Activated CD8-positive, alpha-beta memory T cell treated with anti-CD3 and anti-CD28 coated beads, Interleukin-2, amount 50 U/mL, for 24 hours (primary cell): ENCODE measurements around the gene GLRX.

Source experiments
- DNase-seq: peaks from one replicate; pipeline ENCODE4 v3.0.0-alpha.2; 2020; ENCODE audit errors: extremely low read depth

Gene GLRX

DNA sequence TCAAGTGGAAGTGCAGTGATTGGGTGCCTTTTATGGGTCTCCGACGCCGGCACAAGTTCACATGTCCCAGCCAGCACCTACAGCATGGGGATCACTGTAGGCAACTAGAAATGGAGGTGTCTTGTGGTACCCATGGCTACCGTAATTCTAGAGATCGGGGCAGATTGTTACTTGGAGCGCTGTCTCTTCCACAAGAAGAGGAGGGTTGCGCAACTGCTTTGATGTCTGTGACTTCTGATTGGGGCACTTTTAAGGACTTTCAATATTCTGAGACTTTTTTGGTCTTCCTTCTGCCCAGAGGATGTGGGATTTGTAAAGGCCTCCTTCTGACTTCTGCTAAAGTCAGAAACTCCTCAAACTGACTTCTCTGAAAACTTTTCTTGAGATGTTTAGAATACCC is 41.9 kb downstream of the GLRX start:
- no peak for DNase-seq

DNA sequence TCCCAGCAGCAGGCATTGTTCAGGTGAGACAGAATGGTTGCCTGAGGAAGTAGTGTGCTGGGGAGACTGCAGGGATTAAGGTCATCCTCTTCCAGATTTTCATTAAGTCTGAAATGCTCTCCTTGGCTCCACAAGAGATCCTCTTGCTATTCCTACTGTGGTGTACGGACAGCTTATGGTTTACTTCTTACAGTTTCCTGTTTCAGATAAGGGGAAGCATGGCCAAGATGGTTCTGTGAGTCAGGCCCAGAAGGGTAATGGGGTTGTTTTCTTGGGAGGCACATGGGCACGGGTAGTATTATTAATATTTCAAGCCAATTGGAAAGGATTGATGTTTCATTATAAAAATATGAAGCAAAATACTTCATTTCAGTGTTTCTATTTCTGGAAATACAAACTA is 42.9 kb downstream of the GLRX start:
- DNase-seq = no peak

DNA sequence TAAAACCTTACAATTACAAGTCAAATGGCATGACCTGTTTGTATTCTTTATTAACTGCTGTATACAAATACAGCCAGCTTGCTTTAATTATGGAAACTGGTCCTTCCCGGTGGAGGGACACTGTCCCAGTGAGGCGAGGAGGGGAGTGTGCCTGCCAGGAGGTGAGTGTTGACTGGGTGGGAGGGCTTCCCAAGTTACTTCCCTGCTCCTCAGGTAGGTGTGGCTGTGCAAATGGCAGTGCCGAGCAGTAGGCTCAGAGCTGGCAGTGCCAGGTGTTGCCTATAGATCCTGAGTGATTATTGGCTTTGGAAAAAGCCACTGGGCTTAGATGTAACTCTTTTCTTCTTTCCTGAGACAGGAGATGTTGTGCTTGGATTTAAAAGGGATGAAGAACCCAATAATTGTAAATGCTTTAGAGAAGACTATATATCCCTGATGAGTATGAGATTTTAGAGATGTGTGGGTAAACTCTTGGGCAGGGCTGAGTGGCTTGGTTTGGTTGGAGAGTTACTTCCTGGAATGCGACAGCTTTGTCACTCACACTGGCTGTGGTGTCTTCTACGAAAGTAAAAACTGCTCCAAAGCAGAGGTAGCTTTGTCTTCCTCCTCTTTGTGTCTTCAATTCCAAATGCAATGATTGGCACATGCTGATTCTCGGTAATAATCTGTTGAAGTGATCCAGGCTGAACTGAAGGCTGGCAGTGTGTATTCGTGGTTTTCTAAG is 43.7 kb downstream of the GLRX start:
- no peak for DNase-seq

DNA sequence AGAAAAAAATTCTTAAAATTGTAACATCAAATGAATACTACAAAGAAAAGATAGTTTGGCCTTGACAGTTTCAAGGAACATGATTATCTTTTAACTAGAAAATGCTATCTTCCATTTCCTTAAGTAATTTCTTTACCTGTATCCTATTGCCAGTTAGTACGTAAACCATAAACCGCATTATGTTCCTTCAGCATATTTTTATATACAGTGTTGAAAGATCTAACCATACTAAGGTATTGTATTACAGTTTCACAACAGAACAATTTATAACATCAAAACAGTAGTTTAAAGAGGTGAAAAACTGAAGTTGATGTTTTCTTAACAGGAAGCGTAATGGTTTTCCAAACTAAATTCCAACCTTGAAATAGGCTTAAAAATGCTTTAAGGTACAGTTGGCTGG is 45.1 kb downstream of the GLRX start:
- no peak for DNase-seq

DNA sequence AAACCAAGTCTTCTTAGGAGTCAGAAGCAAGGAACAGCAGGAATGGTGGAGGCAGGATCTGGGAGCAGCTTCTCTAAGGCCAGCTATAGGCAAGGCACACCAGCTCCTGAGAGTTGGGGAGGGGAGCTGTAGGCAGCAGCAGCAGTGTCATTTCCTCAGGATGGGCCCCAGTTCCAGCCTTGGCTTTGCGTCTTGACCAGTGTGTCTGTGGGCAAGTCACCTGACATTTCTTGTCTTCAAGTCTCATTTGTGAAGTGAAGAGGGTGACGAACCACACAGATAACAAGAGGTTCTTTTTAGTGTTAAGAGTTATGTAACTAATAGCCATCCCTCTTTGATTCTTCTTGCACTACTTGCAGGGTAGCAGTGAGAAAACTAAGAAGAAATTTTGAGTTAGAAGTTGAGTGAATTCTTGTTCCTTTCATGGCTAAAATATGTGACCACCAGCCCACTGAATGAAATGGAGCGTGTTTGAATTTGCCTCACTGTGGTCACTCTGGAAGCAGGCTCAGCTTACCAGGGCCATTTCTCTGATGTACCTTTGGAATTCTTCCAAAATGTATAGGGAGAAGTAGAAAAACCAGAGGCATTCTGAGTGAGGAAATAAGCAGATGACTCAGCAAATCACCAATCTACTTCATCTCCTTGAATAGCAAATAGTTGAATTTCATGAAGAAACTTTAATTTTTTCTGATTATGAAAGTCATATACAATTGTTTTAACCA is 49.0 kb downstream of the GLRX start:
- no peak for DNase-seq

DNA sequence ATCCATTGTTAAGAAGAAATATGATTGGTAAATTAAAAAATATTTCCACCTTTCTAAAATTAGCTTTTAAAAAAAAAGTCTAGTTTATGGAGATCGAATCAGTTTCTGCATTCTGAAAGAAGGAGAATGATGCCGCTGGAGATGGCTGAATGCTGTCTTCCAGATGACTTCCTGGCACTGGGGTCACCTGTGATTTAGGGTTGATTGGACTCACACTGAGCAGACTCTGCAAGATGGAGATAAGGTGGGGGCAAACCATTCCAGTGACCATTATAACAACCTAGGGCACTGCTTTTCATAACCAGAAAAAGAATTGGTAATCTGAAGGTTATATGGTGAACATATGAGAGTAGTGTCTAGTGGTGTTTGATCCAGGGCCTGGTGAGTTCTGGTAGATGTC is 50.6 kb downstream of the GLRX start:
- DNase-seq = no peak

DNA sequence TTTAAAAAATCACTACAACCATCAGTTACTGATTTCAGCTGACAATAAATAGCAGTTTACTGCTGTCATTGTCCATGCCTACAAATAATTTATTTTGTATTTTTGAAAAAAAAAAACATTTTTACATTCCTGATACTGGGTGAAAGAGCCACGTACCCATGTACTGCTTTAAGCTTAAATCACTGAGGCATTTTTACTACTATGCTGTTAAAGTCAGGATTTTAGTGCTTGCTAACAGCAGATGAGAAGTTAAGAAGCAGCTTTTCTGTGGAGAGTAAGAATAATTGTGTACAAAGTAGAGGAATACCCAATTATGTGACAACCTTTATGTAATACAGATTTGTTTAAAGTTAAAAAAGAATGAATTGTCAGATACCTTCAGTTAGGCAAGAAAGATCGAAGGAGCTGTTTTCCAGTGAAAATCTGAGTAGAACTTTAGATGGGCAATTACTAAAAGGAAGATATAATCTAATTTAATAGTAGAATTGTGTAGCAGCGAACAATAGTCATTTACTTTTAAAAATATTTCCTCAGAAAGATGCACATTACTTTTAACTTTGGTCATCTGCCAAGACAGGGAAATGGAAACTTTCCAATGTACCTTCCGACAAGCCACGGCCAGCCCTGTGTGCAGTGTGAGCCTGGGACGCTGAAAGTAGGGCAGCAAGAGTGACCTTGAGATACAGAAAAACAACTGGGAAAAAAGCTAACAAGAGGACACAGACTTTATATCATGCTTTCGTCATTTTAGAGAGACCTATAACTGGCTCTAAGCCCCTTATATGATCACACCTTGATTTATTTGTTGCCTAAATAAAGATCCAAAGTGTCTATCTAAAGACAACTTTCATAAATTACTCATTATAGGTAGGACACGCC is 51.5 kb downstream of the GLRX start:
- no peak for DNase-seq

DNA sequence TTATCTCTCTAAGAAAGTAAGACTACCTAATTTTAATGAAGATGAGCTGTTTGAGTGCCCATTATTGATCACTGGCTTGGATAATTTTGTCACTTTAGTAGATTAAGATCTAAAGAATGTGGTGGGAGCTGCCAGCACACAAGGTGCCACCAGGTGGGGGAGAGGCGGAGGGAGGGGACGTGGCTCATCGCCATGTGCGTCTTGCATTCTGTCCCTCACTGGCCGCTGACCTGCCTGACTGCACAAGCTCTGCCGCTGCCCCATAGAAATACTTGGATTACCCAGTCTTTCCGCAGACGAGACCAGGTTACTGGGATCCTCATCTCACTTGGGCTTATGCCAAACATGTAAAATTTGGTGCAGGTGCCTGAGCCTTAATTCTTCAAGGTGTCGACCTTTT is 53.8 kb downstream of the GLRX start:
- no peak for DNase-seq

DNA sequence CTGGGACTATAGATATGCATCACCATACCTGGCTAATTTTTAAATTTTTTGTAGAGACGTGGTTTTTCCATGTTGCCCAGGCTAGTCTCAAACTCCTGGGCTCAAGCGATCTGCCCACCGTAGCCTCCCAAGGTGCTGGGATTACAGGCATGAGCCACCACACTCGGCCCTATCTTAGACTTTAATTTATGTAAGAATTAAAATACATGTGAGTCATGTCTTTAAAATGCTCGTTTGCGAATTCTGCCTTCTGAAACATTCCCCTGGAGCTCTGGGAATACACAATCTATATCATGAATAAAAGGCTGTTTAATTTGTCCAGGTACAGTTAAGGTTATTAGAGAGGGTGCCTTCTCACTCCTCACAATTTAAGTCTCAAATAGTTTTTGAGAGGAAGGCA is 58.6 kb downstream of the GLRX start:
- DNase-seq = no peak
